Fibroblast of mammary gland (primary cell): ENCODE data around the gene TTC3.

ENCODE experiments used
- DNase-seq: peaks from one replicate; pipeline ENCODE4 v3.0.0-alpha.2; 2010; ENCODE audit warnings: low read depth
- H3K4me3 ChIP-seq: 2 replicates; pipeline ENCODE4 v1.5.1; 2011; ENCODE audit warnings: low read depth, mild to moderate bottlenecking, low read length, moderate library complexity; ENCODE audit not compliant: control insufficient read depth
- CTCF ChIP-seq: conservative IDR thresholded peaks from 2 replicates; pipeline ENCODE4 v1.5.1; 2011; ENCODE audit warnings: low read depth, low read length, inconsistent platforms; ENCODE audit not compliant: control insufficient read depth, insufficient read depth

Gene TTC3

DNA sequence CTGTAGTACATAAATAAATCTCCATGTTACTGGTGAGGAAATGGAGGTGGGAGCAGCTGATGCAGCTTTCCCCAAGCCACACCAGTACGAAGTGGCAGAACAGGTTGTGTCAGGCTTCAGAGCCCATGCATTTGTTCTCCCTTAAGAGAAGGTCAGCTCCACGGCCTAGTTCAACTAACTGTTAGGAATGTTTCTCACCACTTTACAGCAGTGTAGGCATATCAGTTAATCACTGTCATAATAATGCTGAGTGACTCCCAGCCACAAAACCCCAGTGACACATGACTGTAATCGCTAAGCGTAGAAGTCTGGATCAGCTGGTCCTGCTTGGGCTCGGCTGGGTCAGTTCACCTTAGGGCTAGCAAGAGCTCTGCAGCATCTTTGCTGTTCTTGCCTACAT, 103.7 kb downstream of the TTC3 start:
- no peak overlapping the region for H3K4me3 ChIP-seq
- peak; percentile 22 for DNase-seq
- no peak for TF ChIP-seq CTCF

DNA sequence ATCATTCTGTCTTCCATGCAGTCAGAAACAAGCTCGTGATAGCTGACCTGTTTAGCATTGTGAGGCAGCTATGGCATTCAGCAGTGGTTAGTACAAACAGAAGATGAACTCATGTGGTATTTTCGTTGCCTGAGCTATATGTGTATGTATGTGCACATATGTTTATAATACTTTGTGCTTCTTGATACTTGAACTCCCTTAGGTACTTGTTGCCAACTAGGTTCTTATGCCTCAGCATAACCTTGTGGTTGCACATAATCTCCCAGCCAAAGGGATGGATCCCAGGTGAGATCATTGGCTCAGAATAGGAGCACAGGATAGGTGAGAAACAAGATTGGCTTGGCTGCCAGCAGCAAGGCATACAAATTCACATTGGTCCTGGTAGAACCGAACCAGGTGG, 108.0 kb downstream of the TTC3 start:
- H3K4me3 ChIP-seq = no peak overlapping the region
- no peak for TF ChIP-seq CTCF
- no peak for DNase-seq

DNA sequence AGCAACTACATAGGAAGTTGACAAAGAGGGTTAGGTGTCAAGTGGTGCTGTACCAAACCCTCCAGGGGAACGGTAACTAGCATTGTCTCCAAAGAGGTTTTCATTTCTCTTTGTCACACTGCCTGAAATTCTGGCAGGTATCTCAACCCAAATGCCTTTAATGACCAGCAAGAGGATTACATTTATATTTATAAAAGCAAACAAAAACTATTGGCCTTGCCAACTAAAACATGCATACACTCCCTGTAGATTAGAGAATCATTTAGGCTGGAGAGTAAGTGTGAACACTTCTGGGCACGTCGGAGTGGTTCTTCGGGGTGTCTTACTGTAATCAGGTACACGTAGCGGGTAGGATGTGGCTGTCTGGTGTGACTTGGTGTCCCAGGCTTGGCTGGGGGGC, 109.2 kb downstream of the TTC3 start:
- no peak for DNase-seq
- H3K4me3 ChIP-seq = no peak overlapping the region
- no peak for TF ChIP-seq CTCF

- no peak overlapping the region for H3K4me3 ChIP-seq
- no peak for TF ChIP-seq CTCF
- DNase-seq = no peak
These were observed 110.7 kb downstream of the TTC3 start for GRCh38 chr21:37183749-37184148.

GRCh38 chr21:37184784-37185593, 111.9 kb downstream of the TTC3 start:
- no peak for DNase-seq
- no peak overlapping the region for H3K4me3 ChIP-seq
- TF ChIP-seq CTCF = no peak

GRCh38 chr21:37186983-37187382, 113.9 kb downstream of the TTC3 start:
- H3K4me3 ChIP-seq = no peak overlapping the region
- TF ChIP-seq CTCF = no peak
- no peak for DNase-seq
